Endothelial cell of umbilical vein (primary cell): ENCODE results near the gene ADRA2C.

Source experiments
- CTCF ChIP-seq, 2 donors: IDR thresholded peaks; 1 replicate in 1 of 2; 2 replicates in 1 of 2; pipeline ENCODE4 v1.5.1; 2011; ENCODE audit warnings: low read length in 2 of 2, mild to moderate bottlenecking in 2 of 2, moderate library complexity in 2 of 2, control low read depth in 1 of 2, inconsistent platforms in 1 of 2, low read depth in 1 of 2; ENCODE audit not compliant: insufficient read depth in 1 of 2; ENCODE audit errors: extremely low read depth in 1 of 2
- EZH2 ChIP-seq: IDR thresholded peaks from 2 replicates; pipeline ENCODE4 v1.6.1; 2012; ENCODE audit warnings: borderline replicate concordance, low read depth, mild to moderate bottlenecking, moderate library complexity, low read length, inconsistent platforms; ENCODE audit not compliant: severe bottlenecking
- FOS ChIP-seq: IDR thresholded peaks from 2 replicates; pipeline ENCODE4 v1.6.1; 2011; ENCODE audit warnings: mild to moderate bottlenecking, low read length, moderate library complexity, borderline replicate concordance; ENCODE audit not compliant: insufficient read depth
- GATA2 ChIP-seq: IDR thresholded peaks from 2 replicates; pipeline ENCODE4 v1.7.0; 2011; ENCODE audit warnings: low read depth, mild to moderate bottlenecking, moderate library complexity, mixed read lengths, low read length; ENCODE audit not compliant: insufficient read length, insufficient read depth
- MYC ChIP-seq: IDR thresholded peaks from one replicate; pipeline ENCODE4 v1.6.1; 2011; ENCODE audit warnings: mild to moderate bottlenecking, low read depth, low read length
- POLR2A ChIP-seq: IDR thresholded peaks from 2 replicates; pipeline ENCODE4 v1.6.1; 2012; ENCODE audit warnings: low read depth, mild to moderate bottlenecking, control low read depth, low read length
- POLR2AphosphoS5 ChIP-seq: IDR thresholded peaks from 2 replicates; pipeline ENCODE4 v1.6.1; 2012; ENCODE audit warnings: low read depth, mild to moderate bottlenecking, control low read depth, low read length, moderate library complexity; ENCODE audit not compliant: insufficient read depth
- TF ChIP-seq, protein P1 (sequence below): IDR thresholded peaks from 2 replicates; pipeline ENCODE4 v1.6.1; 2011; ENCODE audit not compliant: insufficient read depth, insufficient read length

- TF ChIP-seq CTCF (IDR thresholded peaks at IDR 0.05; ENCODE audit: extremely low read depth in 1 of 2, insufficient read depth in 1 of 2, low read depth in 1 of 2, low read length in 2 of 2) = no peak
- TF ChIP-seq POLR2A = no peak
- no peak for TF ChIP-seq EZH2
- TF ChIP-seq, protein P1, sequence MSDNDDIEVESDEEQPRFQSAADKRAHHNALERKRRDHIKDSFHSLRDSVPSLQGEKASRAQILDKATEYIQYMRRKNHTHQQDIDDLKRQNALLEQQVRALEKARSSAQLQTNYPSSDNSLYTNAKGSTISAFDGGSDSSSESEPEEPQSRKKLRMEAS = no peak
- no peak for TF ChIP-seq FOS
- TF ChIP-seq MYC = no peak
- no peak for TF ChIP-seq POLR2AphosphoS5
- no peak for TF ChIP-seq GATA2
These were observed 46.2 kb downstream of the ADRA2C start for GRCh38 chr4:3812211-3812934.
